ENCODE data around the gene ACOX1. TPM values are rescaled to one million over a fixed set of nuclear protein-coding genes. Genes with fewer than 3 reads are reported as not detected.
A peak's percentile ranks its signal among the peaks of the same experiment; 100 is the strongest.

The ACOX1 gene
- total and polyA plus RNA-seq, 2 of the 13 experiments (the other 11 are each of a cell fraction or from before 2014, with no cell fraction given) = 86.4 to 120 TPM

DNA sequence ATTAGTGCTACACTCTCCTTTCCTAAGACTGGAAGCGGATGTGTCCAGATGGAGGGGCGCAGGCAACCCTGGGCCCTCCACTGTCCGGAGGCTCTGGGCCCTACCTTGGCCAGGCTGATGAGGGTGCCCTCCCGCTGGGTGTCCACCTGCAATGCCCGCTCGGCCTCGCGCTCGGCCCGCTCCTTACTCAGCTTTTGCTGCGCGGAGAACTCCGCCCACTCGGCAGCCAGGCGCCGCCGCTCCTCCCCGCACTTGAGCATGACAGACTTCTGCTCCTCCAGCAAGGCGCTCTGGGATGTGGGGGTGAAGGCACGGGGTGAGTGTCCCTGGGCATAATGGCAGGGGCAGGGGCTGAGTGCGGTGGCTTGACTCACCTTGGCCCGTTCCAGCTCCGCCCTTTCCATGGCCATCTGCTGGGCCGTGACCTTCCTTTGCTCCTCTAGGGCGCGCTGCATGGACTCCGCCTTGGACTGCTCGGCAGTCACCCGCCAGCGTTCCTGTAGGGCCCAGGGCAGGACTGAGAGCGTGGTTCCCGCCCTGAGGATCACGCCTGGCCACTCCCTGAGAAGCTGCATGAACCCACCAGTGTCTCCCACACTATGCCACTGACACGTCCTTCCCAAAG is 64.2 kb downstream of the ACOX1 start (continued):
- TF ChIP-seq TCF12 (IDR thresholded peaks at IDR 0.05) (no peak), TCF12 (CRISPR knock-in tag; IDR thresholded peaks at IDR 0.05) (no peak), ZNF792 (CRISPR knock-in tag; IDR thresholded peaks at IDR 0.05) (no peak), ZNF205 (CRISPR knock-in tag; IDR thresholded peaks at IDR 0.05) (no peak), JARID2 (CRISPR knock-in tag; IDR thresholded peaks at IDR 0.05; ENCODE audit: insufficient replicate concordance) (no peak), STAG1 (CRISPR knock-in tag; IDR thresholded peaks at IDR 0.05) (peak; percentile 38), ZNF891 (CRISPR knock-in tag; IDR thresholded peaks at IDR 0.05) (0 out of 2 replicates have a peak, but pooled peaks have one; percentile 55), ZFAT (CRISPR knock-in tag; conservative IDR thresholded peaks at IDR 0.05) (no peak), AHR (CRISPR knock-in tag; IDR thresholded peaks at IDR 0.05) (0 out of 2 replicates have a peak, but pooled peaks have one; percentile 23), ZNF724P (CRISPR knock-in tag; IDR thresholded peaks at IDR 0.05; ENCODE audit: borderline replicate concordance) (no peak), SMAD3 (CRISPR knock-in tag; IDR thresholded peaks at IDR 0.05) (no peak), ZBTB38 (CRISPR knock-in tag; IDR thresholded peaks at IDR 0.05) (peak; percentile 96), POLR2AphosphoS5 (IDR thresholded peaks at IDR 0.05; ENCODE audit: low read depth, low read length) (no peak), DMAP1 (CRISPR knock-in tag; IDR thresholded peaks at IDR 0.05) (no peak)
- TF ChIP-seq, protein P1, sequence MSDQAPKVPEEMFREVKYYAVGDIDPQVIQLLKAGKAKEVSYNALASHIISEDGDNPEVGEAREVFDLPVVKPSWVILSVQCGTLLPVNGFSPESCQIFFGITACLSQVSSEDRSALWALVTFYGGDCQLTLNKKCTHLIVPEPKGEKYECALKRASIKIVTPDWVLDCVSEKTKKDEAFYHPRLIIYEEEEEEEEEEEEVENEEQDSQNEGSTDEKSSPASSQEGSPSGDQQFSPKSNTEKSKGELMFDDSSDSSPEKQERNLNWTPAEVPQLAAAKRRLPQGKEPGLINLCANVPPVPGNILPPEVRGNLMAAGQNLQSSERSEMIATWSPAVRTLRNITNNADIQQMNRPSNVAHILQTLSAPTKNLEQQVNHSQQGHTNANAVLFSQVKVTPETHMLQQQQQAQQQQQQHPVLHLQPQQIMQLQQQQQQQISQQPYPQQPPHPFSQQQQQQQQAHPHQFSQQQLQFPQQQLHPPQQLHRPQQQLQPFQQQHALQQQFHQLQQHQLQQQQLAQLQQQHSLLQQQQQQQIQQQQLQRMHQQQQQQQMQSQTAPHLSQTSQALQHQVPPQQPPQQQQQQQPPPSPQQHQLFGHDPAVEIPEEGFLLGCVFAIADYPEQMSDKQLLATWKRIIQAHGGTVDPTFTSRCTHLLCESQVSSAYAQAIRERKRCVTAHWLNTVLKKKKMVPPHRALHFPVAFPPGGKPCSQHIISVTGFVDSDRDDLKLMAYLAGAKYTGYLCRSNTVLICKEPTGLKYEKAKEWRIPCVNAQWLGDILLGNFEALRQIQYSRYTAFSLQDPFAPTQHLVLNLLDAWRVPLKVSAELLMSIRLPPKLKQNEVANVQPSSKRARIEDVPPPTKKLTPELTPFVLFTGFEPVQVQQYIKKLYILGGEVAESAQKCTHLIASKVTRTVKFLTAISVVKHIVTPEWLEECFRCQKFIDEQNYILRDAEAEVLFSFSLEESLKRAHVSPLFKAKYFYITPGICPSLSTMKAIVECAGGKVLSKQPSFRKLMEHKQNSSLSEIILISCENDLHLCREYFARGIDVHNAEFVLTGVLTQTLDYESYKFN (CRISPR knock-in tag; conservative IDR thresholded peaks at IDR 0.05) = no peak
- TF ChIP-seq, protein P2, sequence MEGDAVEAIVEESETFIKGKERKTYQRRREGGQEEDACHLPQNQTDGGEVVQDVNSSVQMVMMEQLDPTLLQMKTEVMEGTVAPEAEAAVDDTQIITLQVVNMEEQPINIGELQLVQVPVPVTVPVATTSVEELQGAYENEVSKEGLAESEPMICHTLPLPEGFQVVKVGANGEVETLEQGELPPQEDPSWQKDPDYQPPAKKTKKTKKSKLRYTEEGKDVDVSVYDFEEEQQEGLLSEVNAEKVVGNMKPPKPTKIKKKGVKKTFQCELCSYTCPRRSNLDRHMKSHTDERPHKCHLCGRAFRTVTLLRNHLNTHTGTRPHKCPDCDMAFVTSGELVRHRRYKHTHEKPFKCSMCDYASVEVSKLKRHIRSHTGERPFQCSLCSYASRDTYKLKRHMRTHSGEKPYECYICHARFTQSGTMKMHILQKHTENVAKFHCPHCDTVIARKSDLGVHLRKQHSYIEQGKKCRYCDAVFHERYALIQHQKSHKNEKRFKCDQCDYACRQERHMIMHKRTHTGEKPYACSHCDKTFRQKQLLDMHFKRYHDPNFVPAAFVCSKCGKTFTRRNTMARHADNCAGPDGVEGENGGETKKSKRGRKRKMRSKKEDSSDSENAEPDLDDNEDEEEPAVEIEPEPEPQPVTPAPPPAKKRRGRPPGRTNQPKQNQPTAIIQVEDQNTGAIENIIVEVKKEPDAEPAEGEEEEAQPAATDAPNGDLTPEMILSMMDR (CRISPR knock-in tag; IDR thresholded peaks at IDR 0.05) = peak; percentile 60
- TF ChIP-seq, protein P3, sequence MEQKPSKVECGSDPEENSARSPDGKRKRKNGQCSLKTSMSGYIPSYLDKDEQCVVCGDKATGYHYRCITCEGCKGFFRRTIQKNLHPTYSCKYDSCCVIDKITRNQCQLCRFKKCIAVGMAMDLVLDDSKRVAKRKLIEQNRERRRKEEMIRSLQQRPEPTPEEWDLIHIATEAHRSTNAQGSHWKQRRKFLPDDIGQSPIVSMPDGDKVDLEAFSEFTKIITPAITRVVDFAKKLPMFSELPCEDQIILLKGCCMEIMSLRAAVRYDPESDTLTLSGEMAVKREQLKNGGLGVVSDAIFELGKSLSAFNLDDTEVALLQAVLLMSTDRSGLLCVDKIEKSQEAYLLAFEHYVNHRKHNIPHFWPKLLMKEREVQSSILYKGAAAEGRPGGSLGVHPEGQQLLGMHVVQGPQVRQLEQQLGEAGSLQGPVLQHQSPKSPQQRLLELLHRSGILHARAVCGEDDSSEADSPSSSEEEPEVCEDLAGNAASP (CRISPR knock-in tag; IDR thresholded peaks at IDR 0.05; ENCODE audit: borderline replicate concordance) = no peak
- TF ChIP-seq, protein P4, sequence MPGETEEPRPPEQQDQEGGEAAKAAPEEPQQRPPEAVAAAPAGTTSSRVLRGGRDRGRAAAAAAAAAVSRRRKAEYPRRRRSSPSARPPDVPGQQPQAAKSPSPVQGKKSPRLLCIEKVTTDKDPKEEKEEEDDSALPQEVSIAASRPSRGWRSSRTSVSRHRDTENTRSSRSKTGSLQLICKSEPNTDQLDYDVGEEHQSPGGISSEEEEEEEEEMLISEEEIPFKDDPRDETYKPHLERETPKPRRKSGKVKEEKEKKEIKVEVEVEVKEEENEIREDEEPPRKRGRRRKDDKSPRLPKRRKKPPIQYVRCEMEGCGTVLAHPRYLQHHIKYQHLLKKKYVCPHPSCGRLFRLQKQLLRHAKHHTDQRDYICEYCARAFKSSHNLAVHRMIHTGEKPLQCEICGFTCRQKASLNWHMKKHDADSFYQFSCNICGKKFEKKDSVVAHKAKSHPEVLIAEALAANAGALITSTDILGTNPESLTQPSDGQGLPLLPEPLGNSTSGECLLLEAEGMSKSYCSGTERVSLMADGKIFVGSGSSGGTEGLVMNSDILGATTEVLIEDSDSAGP (CRISPR knock-in tag; IDR thresholded peaks at IDR 0.05; ENCODE audit: borderline replicate concordance) = peak; percentile 51; the same call in 1 of the 2 replicates
- TF ChIP-seq, protein P5, sequence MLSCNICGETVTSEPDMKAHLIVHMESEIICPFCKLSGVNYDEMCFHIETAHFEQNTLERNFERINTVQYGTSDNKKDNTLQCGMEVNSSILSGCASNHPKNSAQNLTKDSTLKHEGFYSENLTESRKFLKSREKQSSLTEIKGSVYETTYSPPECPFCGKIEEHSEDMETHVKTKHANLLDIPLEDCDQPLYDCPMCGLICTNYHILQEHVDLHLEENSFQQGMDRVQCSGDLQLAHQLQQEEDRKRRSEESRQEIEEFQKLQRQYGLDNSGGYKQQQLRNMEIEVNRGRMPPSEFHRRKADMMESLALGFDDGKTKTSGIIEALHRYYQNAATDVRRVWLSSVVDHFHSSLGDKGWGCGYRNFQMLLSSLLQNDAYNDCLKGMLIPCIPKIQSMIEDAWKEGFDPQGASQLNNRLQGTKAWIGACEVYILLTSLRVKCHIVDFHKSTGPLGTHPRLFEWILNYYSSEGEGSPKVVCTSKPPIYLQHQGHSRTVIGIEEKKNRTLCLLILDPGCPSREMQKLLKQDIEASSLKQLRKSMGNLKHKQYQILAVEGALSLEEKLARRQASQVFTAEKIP (CRISPR knock-in tag; IDR thresholded peaks at IDR 0.05; ENCODE audit: borderline replicate concordance) = no peak
